ENCODE data around the gene SLC12A5.

SLC12A5 gene

GRCh38 chr20:46006022-46006705 lies 22.9 kb upstream of the SLC12A5 start:
- DNase-seq (ENCODE audit: low spot score), result no peak
- no peak for FAIRE-seq

DNA sequence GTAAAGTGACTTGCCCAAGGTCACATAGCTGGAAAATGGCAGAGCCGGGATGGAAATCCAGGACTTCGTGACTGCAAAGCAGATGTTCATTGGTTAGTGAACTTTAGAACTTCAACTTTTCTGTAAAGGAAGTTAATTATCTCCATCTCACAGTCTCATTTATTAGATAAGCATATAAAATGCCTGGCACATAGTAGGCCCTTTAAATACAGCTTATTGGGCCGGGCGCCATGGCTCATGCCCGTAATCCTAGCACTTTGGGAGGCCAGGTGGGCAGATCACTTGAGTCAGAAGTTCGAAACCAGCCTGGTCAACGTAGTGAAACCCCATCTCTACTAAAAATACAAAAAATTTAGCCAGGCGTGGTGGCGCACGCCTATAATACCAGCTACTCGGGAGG lies 22.1 kb upstream of the SLC12A5 start:
- no peak for FAIRE-seq
- DNase-seq (ENCODE audit: low spot score), result no peak

- FAIRE-seq, result no peak
- no peak for DNase-seq (ENCODE audit: low spot score)
Observed at GRCh38 chr20:46007671-46008070, 21.3 kb upstream of the SLC12A5 start.

- DNase-seq (ENCODE audit: low spot score) (no peak), FAIRE-seq (no peak)
Observed at GRCh38 chr20:46009816-46010215, 19.2 kb upstream of the SLC12A5 start.

DNA sequence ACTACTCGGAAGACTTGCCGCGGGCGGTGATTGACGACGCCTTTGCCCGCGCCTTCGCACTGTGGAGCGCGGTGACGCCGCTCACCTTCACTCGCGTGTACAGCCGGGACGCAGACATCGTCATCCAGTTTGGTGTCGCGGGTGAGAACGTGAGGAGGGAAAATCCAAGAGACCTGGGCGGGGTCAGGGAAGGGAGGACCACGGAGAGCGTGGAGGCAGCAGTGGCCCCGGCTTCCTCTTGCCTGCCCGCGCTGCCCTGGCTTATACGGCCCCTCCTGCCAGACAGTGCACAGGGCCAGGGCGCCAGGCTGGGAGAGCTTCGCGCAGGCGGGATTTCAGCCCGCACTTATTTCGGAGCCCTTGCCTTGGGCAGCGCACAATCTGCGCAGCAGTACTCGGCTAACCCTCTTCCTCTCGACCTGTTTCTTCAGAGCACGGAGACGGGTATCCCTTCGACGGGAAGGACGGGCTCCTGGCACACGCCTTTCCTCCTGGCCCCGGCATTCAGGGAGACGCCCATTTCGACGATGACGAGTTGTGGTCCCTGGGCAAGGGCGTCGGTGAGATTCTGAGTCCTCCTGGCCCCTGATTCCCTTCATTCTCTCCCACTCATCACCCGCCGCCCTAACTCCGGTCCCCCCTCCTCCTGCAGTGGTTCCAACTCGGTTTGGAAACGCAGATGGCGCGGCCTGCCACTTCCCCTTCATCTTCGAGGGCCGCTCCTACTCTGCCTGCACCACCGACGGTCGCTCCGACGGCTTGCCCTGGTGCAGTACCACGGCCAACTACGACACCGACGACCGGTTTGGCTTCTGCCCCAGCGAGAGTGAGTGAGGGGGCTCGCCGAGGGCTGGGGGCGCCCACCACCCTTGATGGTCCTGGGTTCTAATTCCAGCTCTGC lies 18.3 kb upstream of the SLC12A5 start:
- FAIRE-seq, result no peak
- DNase-seq (ENCODE audit: low spot score), result no peak

DNA sequence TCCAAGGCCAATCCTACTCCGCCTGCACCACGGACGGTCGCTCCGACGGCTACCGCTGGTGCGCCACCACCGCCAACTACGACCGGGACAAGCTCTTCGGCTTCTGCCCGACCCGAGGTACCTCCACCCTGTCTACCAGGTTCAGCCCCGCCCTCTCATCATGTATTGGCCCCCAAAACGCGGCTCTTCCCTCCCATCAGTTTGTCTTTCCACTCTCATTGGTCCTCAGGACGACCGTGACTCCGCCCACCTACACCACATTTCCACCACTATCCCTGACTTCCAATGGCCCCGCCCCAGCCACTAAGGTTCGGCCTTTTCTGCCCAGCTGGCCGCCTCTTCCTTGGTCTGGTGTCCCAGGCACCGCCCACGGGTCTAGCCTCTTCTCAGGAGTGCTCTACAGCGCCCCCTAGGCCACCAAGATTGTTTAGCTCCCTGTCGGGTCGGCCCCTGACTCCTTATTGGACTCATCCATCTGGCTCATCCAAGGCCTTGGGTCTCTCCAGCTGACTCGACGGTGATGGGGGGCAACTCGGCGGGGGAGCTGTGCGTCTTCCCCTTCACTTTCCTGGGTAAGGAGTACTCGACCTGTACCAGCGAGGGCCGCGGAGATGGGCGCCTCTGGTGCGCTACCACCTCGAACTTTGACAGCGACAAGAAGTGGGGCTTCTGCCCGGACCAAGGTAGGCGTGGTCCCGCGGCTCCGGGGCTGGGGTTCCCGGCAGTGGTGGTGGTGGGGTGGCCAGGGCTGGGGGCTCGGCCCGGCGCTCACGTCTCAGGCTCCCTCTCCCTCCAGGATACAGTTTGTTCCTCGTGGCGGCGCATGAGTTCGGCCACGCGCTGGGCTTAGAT lies 17.2 kb upstream of the SLC12A5 start:
- DNase-seq (ENCODE audit: low spot score) (no peak), FAIRE-seq (no peak)

DNA sequence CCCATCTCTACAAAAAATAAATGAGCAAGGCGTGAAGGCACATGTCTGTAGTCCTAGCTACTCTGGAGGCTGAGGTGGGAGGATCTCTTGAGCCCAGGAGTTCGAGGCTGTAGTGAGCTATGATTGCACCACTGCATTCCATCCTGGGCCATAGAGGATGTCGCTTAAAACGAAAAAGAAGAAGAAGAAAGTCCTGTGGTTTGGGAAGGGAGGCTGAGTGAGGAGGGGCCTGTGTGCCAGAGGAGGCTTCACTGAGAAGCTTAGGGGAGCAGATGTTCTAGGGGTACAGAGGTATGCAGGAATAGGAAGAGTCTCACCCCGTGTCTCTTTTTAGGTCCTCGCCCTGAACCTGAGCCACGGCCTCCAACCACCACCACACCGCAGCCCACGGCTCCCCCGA lies 16.1 kb upstream of the SLC12A5 start:
- FAIRE-seq, result no peak

GRCh38 chr20:46013322-46013828 lies 15.6 kb upstream of the SLC12A5 start:
- no peak for DNase-seq (ENCODE audit: low spot score)
- no peak for FAIRE-seq

More for the DNA sequence above, 16.1 kb upstream of the SLC12A5 start:
- no peak for DNase-seq (ENCODE audit: low spot score)

DNA sequence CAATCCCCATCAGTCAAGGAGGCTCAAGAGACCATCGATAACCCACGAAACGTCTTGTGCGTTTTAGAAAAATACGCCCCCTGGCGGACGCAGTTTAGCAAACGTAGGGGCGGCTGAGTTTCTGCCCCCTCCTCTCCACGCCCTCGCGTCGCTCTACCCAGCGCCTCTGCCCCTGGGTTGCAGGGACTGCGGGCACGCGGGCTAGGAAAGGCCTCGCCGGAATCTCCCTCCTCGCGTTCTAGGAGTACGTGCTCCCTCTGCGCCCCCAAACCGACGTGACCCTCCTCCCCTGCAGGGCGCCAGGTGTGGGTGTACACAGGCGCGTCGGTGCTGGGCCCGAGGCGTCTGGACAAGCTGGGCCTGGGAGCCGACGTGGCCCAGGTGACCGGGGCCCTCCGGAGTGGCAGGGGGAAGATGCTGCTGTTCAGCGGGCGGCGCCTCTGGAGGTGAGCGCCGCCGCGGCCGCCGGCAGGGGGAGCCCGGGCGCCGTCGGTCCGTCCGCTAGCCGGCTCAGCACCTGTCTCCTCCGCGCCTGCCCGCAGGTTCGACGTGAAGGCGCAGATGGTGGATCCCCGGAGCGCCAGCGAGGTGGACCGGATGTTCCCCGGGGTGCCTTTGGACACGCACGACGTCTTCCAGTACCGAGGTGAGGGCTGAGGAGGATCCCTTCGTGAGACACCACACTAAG lies 15.0 kb upstream of the SLC12A5 start:
- FAIRE-seq, result no peak
- peak; percentile 33 for DNase-seq (ENCODE audit: low spot score)

GRCh38 chr20:46014517-46015396 lies 14.3 kb upstream of the SLC12A5 start:
- FAIRE-seq (no peak), DNase-seq (ENCODE audit: low spot score) (no peak)

DNA sequence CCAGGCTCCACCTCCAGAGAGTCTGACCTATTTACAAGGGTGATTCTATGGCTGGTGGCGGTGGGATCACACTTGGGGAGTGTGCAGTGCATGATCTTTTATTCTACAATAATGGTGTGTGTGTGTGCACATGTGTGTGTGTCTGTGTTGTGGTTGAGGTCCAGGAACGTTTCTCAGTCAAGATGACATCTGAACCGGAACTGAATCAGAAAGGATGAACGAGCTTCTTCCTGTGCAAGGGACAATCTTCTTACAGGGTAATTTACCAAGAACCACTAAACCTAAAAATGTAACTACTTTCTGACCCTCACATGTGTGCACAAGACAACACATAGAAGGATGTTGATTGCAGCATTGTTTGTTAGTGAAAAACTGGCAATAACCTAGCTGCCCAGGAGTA lies 11.7 kb upstream of the SLC12A5 start:
- DNase-seq (ENCODE audit: low spot score) (no peak), FAIRE-seq (no peak)

- FAIRE-seq (no peak), DNase-seq (ENCODE audit: low spot score) (no peak)
Observed at GRCh38 chr20:46018112-46018511, 10.9 kb upstream of the SLC12A5 start.

DNA sequence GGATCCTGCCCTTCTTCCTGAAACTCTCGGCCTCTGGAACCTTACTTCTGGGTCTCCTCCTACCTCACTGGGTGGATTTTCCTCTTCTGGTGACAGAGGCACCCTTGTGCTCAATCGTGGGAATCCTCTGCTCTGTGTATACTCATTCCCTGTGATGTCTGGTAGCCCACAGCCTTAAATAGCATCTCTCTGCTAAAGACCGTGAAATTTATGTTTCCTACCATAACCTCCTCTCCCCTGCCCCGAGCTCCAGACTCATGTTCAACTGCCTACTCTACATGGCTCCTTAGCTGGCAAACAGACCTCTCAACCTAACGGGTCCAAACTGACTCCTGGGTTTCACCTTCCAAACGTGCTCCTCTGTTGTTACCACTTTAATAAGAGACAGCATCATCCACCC lies 10.4 kb upstream of the SLC12A5 start:
- FAIRE-seq (no peak), DNase-seq (ENCODE audit: low spot score) (no peak)

DNA sequence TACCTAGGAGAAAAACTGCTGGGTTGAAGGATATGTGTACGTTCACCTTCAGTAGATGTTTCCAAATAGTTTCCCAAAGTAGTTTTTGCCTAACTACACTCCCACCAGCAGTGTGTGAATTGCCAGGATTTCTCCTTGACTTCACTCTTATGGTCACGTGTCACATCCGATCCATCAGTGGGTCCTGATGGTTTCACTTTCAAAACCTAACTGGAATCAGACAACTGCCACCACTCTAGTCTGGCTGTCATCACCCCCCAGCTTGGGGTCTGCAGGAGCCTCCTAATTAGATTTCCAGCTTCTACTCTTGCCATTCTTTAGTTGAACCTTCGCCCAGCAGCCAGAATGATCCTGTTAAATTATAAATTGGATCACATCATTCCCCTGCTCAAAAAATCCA lies 8.5 kb upstream of the SLC12A5 start:
- FAIRE-seq (no peak), DNase-seq (ENCODE audit: low spot score) (no peak)

DNA sequence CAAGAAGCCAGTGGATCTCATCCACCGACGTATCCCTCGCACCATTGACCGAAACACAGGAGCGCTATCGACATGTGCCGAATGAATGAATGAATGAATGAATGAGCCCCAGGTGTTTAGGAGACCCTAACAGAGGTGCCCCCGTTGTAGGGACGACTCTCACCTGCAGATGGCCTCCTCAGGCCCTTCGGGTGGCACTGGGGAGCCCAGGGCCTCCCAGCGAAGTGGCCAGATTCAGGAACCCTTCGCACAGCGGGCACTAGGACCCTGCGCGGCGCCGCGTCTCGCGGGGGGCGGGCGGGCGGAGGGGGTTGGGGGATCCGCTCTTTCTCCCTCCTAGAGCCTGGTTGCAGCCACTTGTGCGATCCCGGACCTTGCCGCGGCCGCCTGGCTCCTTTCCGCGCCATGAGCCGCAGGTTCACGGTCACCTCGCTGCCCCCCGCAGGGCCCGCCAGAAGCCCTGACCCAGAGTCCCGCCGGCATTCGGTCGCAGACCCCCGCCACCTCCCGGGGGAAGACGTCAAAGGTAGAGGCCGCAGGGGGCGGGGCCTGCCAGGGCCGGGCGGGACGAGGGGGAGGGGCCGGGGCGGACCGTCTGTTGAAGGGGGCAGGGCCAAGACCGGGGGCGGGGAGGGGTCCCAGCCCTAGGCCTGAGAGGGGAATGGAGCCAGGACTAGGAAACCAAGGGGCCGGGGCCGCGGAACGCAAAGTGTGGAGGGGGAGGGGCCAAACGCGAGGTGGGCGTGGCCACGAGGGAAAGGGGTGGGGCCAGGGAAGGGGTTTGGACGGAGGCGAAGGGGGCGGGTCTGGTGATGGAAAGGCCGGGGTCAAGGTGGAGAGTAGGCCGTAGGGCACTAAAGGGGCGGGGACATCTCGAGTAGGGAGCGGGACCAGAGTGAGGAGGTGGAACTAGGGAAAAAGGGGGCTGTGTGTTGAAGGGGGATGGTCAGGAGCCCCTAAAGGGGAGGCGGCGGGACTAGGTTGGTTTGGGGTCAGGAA lies 7.4 kb upstream of the SLC12A5 start:
- FAIRE-seq (no peak), DNase-seq (ENCODE audit: low spot score) (no peak)

DNA sequence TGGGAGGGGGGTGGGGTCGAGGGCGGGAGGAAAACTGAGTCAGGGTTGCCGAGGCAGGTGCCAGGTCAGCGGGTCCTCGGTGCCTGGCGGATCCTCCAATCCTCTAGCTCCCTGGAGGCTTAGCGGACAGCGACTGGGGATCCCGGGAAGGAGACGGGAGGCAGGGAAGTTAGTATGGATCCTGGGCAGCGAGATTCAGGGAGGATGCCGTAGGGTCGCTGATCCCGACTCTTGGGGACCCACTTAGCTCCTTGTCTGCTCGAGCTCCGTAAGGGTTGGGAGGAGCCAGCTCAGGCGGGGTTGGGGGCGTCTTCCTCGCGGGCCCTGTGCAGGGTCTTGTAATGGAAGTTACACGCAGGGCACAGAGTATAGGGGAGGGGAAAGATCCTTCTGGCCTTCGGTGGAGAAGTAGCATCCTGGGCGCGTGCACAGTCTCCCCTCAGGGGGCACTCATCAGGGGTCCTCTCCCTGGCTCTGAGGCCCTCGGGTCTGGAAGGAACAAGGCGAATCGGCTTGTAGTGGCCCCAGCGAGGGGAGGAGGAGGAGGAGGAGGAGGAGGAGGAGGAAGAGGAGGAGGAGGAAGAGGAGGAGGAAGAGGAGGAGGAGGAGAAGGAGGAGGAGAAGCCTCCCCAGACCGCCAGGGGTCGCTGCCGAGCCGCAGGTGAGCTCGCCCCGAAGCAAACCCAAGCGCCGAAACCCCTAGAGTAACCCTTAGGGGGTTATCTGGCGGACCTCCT lies 6.4 kb upstream of the SLC12A5 start:
- no peak for DNase-seq (ENCODE audit: low spot score)
- FAIRE-seq, result no peak

GRCh38 chr20:46023148-46023484 lies 5.9 kb upstream of the SLC12A5 start:
- no peak for FAIRE-seq

DNA sequence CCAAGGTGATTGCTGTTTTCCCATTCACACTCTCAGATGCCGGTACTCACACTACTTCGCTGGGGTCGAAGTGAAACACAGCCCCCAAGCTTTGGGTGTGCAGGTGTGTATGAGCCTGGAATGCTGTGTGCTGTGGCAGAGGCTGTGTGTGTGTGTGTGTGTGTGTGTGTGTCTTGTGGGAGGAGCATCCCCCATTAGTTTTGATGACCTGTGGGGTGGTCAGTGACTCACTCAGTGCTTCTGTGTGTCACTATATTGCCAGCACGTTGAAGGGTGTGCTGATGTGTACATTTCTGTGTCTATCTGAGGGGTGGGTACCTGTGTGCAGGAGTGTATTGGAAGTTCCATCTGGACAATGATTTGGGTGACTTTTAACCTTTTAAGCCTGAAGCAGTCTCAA lies 5.0 kb upstream of the SLC12A5 start:
- peak; percentile 24 for DNase-seq (ENCODE audit: low spot score)
- no peak for FAIRE-seq

More at GRCh38 chr20:46023148-46023484, 5.9 kb upstream of the SLC12A5 start:
- no peak for DNase-seq (ENCODE audit: low spot score)

All from RCC 7860 (cell line).